GM12891 (cell line): ENCODE results near the gene RPL35.

ENCODE experiments used
- PAX5 ChIP-seq: IDR thresholded peaks from 2 replicates; pipeline ENCODE4 v1.6.1; 2011; ENCODE audit warnings: low read length, moderate library complexity, mild to moderate bottlenecking; ENCODE audit not compliant: insufficient read depth, severe bottlenecking
- POLR2A ChIP-seq: IDR thresholded peaks from 2 replicates; pipeline ENCODE4 v1.6.1; 2011; ENCODE audit warnings: low read depth, low read length, control low read depth
- POLR2AphosphoS5 ChIP-seq: IDR thresholded peaks from 2 replicates; pipeline ENCODE4 v1.6.1; 2011; ENCODE audit warnings: low read depth, low read length, control low read depth
- POU2F2 ChIP-seq: IDR thresholded peaks from 2 replicates; pipeline ENCODE4 v1.6.1; 2011; ENCODE audit warnings: low read depth, mild to moderate bottlenecking, control low read depth, low read length, moderate library complexity
- SPI1 ChIP-seq: IDR thresholded peaks from 2 replicates; pipeline ENCODE4 v1.6.1; 2011; ENCODE audit warnings: low read depth, low read length, control low read depth
- TAF1 ChIP-seq: IDR thresholded peaks from 2 replicates; pipeline ENCODE4 v1.6.1; 2011; ENCODE audit warnings: low read depth, low read length, control low read depth

DNA sequence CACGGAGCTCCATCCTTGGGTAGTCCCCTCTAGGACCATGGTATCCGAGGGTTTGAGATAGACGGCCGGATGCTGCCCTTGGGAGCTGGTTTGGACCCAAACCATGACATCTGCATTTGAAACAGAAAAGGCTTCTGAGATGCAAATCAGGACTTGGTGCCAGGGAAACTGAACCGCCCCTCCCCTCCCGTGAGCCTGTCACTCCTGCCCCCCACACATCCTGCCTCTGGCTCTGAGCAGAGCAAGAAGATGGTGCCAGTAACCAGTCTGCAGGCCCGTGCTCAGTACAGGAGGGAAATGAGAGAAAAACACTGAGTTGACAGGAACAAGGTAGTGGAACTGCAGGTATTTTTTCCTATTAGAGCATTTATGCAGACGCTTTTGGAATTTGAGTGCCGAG, 18.7 kb upstream of the RPL35 start:
- no peak for TF ChIP-seq TAF1
- TF ChIP-seq POLR2AphosphoS5, result no peak
- TF ChIP-seq POLR2A, result no peak
- TF ChIP-seq POU2F2, result no peak
- no peak for TF ChIP-seq SPI1
- no peak for TF ChIP-seq PAX5
